Coronary artery (tissue), 2 donors: ENCODE results near the gene JMJD4.

Source experiments
- DNase-seq: peaks from one replicate; pipeline ENCODE4 v3.0.0-alpha.2; 2017; ENCODE audit warnings: low spot score
- H3K27ac ChIP-seq, 2 donors: fragments of 200-600 bp; sonication (generic); one replicate each; pipeline ENCODE4 v1.5.1; 2016 to 2019
- H3K4me3 ChIP-seq: fragments of 200-600 bp; sonication (generic); 2 replicates; pipeline ENCODE4 v1.5.1; 2016; ENCODE audit warnings: mild to moderate bottlenecking, moderate library complexity
- TF ChIP-seq, protein P1 (sequence below): fragments of 200-600 bp; sonication (generic); IDR thresholded peaks from one replicate; pipeline ENCODE4 v1.5.1; 2019; ENCODE audit warnings: antibody characterized with exemption

The JMJD4 gene

DNA sequence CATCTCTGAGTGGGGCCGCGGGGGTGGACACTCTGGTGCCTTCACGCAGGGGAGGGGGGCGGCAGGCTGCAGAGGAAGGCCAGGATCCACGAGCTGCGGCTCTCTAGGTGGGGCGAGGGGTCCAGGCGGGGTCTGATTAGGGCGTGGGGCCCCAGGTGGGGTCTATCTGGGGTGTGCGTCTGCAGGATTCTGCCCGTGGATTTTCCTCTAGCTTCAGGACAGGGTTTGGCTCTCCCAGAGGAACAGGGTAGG, 6.3 kb downstream of the JMJD4 start:
- peak overlapping the region in 1 of 2 donors; percentile 80 for H3K27ac ChIP-seq
- DNase-seq, result no peak
- peak overlapping the region; percentile 86 for H3K4me3 ChIP-seq
- TF ChIP-seq, protein P1, sequence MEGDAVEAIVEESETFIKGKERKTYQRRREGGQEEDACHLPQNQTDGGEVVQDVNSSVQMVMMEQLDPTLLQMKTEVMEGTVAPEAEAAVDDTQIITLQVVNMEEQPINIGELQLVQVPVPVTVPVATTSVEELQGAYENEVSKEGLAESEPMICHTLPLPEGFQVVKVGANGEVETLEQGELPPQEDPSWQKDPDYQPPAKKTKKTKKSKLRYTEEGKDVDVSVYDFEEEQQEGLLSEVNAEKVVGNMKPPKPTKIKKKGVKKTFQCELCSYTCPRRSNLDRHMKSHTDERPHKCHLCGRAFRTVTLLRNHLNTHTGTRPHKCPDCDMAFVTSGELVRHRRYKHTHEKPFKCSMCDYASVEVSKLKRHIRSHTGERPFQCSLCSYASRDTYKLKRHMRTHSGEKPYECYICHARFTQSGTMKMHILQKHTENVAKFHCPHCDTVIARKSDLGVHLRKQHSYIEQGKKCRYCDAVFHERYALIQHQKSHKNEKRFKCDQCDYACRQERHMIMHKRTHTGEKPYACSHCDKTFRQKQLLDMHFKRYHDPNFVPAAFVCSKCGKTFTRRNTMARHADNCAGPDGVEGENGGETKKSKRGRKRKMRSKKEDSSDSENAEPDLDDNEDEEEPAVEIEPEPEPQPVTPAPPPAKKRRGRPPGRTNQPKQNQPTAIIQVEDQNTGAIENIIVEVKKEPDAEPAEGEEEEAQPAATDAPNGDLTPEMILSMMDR, result no peak

DNA sequence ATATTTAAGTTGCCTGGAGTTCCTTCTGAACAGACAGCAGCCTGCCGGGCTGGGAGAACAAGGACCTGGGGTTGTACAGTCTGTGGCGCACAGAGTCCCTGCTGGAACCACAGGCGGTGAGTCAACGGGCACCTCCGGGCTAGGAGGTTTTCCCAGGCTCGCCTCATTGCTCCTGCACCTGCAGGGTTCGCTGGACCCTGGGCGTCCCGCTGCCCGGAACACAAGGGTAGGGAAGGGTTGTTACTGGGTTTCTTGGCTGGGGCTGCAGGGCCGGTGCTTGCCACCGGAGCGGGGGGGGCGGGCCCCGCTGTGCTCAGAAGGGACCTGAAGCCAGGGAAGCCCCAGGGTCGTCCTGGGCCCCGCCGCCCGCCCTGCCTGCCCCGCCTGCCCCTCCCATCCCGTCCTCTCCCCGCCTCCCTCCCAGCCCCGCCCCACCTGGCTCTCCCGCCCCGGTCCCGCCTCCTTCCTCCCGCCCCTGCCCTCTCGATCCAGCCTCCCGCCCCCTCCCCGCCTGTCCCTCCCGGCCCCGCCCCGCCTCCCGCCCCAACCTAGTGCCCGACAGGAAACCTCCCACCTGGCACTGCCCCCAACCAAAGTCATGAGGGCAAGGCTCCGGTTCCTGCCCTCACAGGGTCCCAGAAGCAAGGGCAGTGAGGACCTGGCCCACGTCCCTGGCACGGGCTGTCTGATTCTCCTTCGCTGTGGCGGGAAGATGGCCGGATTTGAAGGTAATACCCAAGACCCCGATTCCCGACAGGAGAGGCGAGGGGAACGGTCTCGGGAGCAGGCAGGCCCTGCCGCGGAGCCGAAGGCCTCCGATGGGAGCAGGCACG, 6.8 kb downstream of the JMJD4 start:
- TF ChIP-seq, protein P1, result no peak

DNA sequence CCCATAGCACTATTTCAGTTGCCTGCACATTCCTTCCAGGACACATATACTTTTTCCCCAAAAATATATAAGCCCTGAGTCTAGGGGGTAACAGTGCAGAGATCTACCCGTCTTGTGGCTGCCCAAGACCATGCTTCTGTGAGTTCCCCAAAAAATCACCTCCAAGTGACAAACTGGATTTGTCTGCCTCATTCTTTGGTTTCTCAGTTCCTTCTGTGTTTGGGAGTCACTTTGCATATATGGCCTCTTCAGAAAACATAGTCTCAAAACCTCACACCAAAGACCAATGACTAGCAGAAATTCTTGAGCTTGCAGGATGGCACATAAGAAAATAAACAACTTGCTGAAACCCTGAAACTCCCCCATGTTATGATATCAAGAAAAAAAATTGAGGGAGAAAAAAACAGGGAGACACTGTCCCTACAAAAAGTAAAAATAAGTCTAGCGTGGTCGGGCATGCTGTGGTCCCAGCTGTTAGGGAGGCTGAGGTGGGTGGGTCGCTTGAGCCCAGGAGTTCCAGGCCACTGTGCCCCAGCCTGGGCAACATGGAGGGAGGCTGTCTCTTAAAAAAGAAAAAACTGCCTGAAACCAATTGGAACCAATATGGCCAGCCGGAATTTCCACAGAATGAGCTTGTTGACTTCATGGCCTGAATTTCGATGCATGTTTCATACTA, 8.0 kb downstream of the JMJD4 start:
- no peak for DNase-seq
- TF ChIP-seq, protein P1, result no peak
- Histone ChIP-seq H3K27ac (no peak overlapping the region), H3K4me3 (no peak overlapping the region)

More for the DNA sequence above, 6.8 kb downstream of the JMJD4 start:
- Histone ChIP-seq H3K27ac (peak overlapping the region in 1 of 2 donors; percentile 80), H3K4me3 (peak overlapping the region; percentile 86)
- no peak for DNase-seq

DNA sequence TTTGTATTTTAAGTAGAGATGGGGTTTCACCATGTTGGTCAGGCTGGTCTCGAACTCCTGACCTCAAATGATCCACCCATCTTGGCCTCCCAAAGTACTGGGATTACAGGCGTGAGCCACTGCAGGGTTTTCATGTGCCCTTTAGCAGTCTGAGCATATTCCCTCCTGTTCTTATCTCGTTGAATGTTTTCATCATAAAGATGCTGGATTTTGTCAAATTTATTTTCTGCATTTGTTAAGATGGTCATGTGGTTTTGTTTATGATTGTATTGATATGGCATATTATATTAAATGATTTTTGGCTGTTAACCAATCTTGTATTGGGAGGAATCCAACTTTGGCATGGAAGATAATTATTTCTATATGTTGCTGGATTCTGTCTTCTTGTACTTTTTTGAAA, 8.8 kb downstream of the JMJD4 start:
- no peak for DNase-seq
- H3K27ac ChIP-seq, result no peak overlapping the region
- H3K4me3 ChIP-seq, result no peak overlapping the region
- TF ChIP-seq, protein P1, result no peak

DNA sequence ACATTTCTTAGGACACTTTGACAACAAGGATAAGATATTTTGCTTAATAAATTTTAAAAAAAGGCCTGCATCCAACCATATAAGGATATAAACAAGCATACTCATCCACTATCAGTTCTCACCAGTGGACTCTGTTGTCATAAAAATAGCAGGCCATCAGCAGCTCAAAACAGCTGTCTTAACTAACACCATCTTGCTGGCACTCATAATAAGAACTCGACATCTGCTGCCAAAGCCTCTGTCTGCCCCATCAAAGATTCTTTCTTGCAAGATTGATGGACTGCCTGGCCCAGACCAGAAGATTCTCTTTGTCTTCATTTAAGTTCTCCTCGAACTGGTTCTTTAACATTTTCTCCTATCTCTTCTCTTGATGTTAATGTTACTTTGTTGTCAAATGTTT, 10.1 kb downstream of the JMJD4 start:
- TF ChIP-seq, protein P1, result no peak
- Histone ChIP-seq H3K4me3 (no peak overlapping the region), H3K27ac (no peak overlapping the region)
- DNase-seq, result no peak

DNA sequence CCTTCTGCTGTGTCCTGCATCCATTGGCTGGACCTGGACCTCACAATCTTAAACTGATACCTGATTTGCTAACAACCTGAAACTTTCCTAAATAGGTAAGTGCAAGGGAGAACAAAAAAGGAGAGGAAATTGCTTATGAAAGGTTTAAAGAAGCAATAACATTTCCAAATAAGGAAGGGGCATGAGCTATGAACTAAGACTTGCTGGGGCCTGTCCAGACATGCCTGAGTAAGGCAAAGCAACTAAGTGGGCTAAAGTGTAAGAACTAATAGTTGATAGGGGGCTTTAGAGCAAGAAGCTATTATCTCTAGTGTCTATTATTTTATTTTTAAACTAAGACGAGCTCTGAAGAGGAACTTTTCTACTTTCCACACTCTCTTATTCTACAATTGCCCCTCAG, 11.6 kb downstream of the JMJD4 start:
- Histone ChIP-seq H3K4me3 (no peak overlapping the region), H3K27ac (no peak overlapping the region)
- no peak for DNase-seq
- TF ChIP-seq, protein P1, result no peak

DNA sequence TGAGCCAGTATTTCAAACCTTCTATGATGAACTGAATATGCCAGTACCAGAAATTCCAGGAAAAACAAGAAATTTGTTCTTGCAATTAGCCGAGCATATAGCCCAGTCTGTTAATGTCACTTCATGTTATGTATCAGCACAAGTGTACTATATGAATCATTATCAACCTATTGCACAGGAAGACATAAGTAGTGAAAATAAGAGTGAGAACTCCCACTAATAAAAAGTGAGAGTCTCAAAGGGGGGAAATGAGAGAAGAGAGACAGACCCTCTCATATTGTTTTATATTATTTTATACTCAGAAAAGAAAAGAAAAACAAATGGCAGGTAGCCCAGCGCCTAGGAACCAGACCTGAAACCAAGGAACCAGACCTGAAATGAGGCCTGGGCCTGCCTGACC, 16.2 kb downstream of the JMJD4 start:
- Histone ChIP-seq H3K27ac (no peak overlapping the region), H3K4me3 (no peak overlapping the region)
- TF ChIP-seq, protein P1, result no peak
- DNase-seq, result no peak
